Fibroblast of pulmonary artery (primary cell): Measurements from ENCODE around the gene KIF13A.

Experiments used
- DNase-seq: peaks from one replicate; pipeline ENCODE4 v3.0.0-alpha.2; 2010; ENCODE audit warnings: low read depth
- H3K4me3 ChIP-seq: replicated peaks from 2 replicates; pipeline ENCODE4 v1.5.1; 2011; ENCODE audit warnings: low read depth, mild to moderate bottlenecking, control low read depth, low read length, moderate library complexity
- CTCF ChIP-seq: IDR thresholded peaks from 2 replicates; pipeline ENCODE4 v1.5.1; 2011; ENCODE audit warnings: mild to moderate bottlenecking, control low read depth, low read length, inconsistent platforms; ENCODE audit errors: missing control alignments

The KIF13A gene

GRCh38 chr6:17828149-17828548 lies 159.3 kb downstream of the KIF13A start:
- no peak for DNase-seq
- TF ChIP-seq CTCF: no peak
- H3K4me3 ChIP-seq: no peak overlapping the region

- no peak for DNase-seq
- H3K4me3 ChIP-seq: no peak overlapping the region
- TF ChIP-seq CTCF: no peak
Measured at GRCh38 chr6:17826301-17826700, 161.1 kb downstream of the KIF13A start.

GRCh38 chr6:17820055-17820454 lies 167.4 kb downstream of the KIF13A start:
- TF ChIP-seq CTCF: no peak
- DNase-seq: no peak
- H3K4me3 ChIP-seq: no peak overlapping the region

- TF ChIP-seq CTCF: no peak
- DNase-seq: no peak
Measured at GRCh38 chr6:17817763-17818162, 169.7 kb downstream of the KIF13A start.

GRCh38 chr6:17816921-17817611 lies 170.4 kb downstream of the KIF13A start:
- no peak overlapping the region for H3K4me3 ChIP-seq
- DNase-seq: peak; percentile 51
- TF ChIP-seq CTCF: peak; percentile 11

More at GRCh38 chr6:17817763-17818162, 169.7 kb downstream of the KIF13A start:
- H3K4me3 ChIP-seq: no peak overlapping the region

- no peak for TF ChIP-seq CTCF
- no peak overlapping the region for H3K4me3 ChIP-seq
Measured at GRCh38 chr6:17813542-17813941, 173.9 kb downstream of the KIF13A start.

GRCh38 chr6:17812311-17812710 lies 175.1 kb downstream of the KIF13A start:
- TF ChIP-seq CTCF: no peak
- H3K4me3 ChIP-seq: no peak overlapping the region
- no peak for DNase-seq

More at GRCh38 chr6:17813542-17813941, 173.9 kb downstream of the KIF13A start:
- no peak for DNase-seq
